Activated B cell treated with CpG ODN at 0.5 μM for 24 hours (primary cell): ENCODE results near the gene CLCA1. TPM values are rescaled to one million over a fixed set of nuclear protein-coding genes. Genes with fewer than 3 reads are reported as not detected.
A peak's percentile ranks its signal among the peaks of the same experiment; 100 is the strongest.

Experiments
- ATAC-seq: fragments of 200-7000 bp; cut with Tn5 transposase; one replicate; pipeline ENCODE4 v1.10.0; 2021; ENCODE audit warnings: low read depth, mild to moderate bottlenecking, moderate library complexity
- CTCF ChIA-PET: fragments of 350-600 bp; sonication (Branson Sonifier 250); formaldehyde crosslinking; loops from one replicate; lab custom pipeline; 2021; ENCODE audit warnings: antibody characterized with exemption; lab: Charles Lee
- POLR2A ChIA-PET: fragments of 350-600 bp; sonication (Branson Sonifier 250); formaldehyde crosslinking; loops from one replicate; lab custom pipeline; 2021; ENCODE audit warnings: antibody characterized with exemption; lab: Charles Lee
- DNase-seq: peaks from one replicate; pipeline ENCODE4 v3.0.0; 2022
- H3K27ac Mint-ChIP-seq: one replicate; pipeline ENCODE4 v1.8.0; 2020; ENCODE audit warnings: mixed read lengths
- H3K27me3 Mint-ChIP-seq: one replicate; pipeline ENCODE4 v1.8.0; 2021; ENCODE audit warnings: mixed read lengths
- H3K36me3 Mint-ChIP-seq: one replicate; pipeline ENCODE4 v1.8.0; 2021; ENCODE audit warnings: low read depth, mixed read lengths
- H3K4me1 Mint-ChIP-seq: one replicate; pipeline ENCODE4 v1.8.0; 2021; ENCODE audit warnings: mixed read lengths
- H3K4me3 Mint-ChIP-seq: one replicate; pipeline ENCODE4 v1.8.0; 2020; ENCODE audit warnings: mild to moderate bottlenecking, mixed read lengths
- H3K9me3 Mint-ChIP-seq: one replicate; pipeline ENCODE4 v1.8.0; 2020; ENCODE audit warnings: mixed read lengths
- CTCF ChIP-seq: fragments of 200-600 bp; IDR thresholded peaks from one replicate; pipeline ENCODE4 v1.8.0; 2022; ENCODE audit warnings: antibody characterized with exemption, mild to moderate bottlenecking
- intact Hi-C: fragments of 100-400 bp; cut with micrococcal nuclease; formaldehyde crosslinking; loops from one replicate; pipeline ENCODE4 v1.15.1; 2024
- total RNA-seq: library from RNA; stranded (reverse); gene quantifications from 2 replicates; pipeline ENCODE4 v1.2.3, GENCODE V29; 2022

Gene CLCA1
- total RNA-seq, result not detected in 2 replicates

GRCh38 chr1:86468501-86468977 is at the start of gene CLCA1:
Gene CLCA1, plus strand, starts transcription at chr1:86468927. Its CDS starts 45 bp downstream, at chr1:86468972.
- Mint-ChIP-seq H3K4me3 (no peak within 1 kb of the TSS), H3K36me3 (no peaks in the 10 kb centered on the region), H3K9me3 (no peaks in the 10 kb centered on the region), H3K4me1 (peaks cover 6% of the 10 kb centered on the region), H3K27me3 (peaks cover 18% of the 10 kb centered on the region), H3K27ac (no peak within 1 kb of the TSS)
- no peak for ATAC-seq
- intact Hi-C loops, result no loop called here
- no peak for DNase-seq
- POLR2A ChIA-PET, result no interaction called here
- CTCF ChIA-PET, result no interaction called here
- TF ChIP-seq CTCF, result no peak

- DNase-seq (no peak), ATAC-seq (peak; percentile 81)
- ChIA-PET POLR2A (no interaction called here), CTCF (no interaction called here)
- Mint-ChIP-seq H3K4me3 (peak overlapping the region; percentile 80), H3K27ac (peak overlapping the region; percentile 70), H3K36me3 (no peaks in the 10 kb centered on the region), H3K9me3 (no peaks in the 10 kb centered on the region), H3K27me3 (peaks cover 3% of the 10 kb centered on the region), H3K4me1 (peaks cover 7% of the 10 kb centered on the region)
- intact Hi-C loops, result loop anchor here (1.0 to 5.0 kb wide), 4 partner anchors 23 to 268 kb away; partner anchors contain the start of gene ODF2L
- TF ChIP-seq CTCF, result no peak
Observed at GRCh38 chr1:86419277-86419903, 49.3 kb upstream of the CLCA1 start.

GRCh38 chr1:86421601-86422280 is 47.0 kb upstream of the CLCA1 start:
- intact Hi-C loops, result no loop called here
- POLR2A ChIA-PET, result no interaction called here
- Mint-ChIP-seq H3K27me3 (peaks cover 3% of the 10 kb centered on the region), H3K4me1 (peaks cover 7% of the 10 kb centered on the region), H3K9me3 (no peaks in the 10 kb centered on the region), H3K4me3 (no peak overlapping the region), H3K27ac (no peak overlapping the region), H3K36me3 (no peaks in the 10 kb centered on the region)
- CTCF ChIA-PET, result no interaction called here
- DNase-seq (no peak), ATAC-seq (no peak)
- TF ChIP-seq CTCF, result no peak

GRCh38 chr1:86423473-86423872 is 45.3 kb upstream of the CLCA1 start:
- ATAC-seq (no peak), DNase-seq (no peak)
- Mint-ChIP-seq H3K27ac (no peak overlapping the region), H3K36me3 (no peaks in the 10 kb centered on the region), H3K9me3 (no peaks in the 10 kb centered on the region), H3K27me3 (peaks cover 3% of the 10 kb centered on the region), H3K4me1 (peaks cover 7% of the 10 kb centered on the region), H3K4me3 (no peak overlapping the region)
- ChIA-PET POLR2A (no interaction called here), CTCF (interaction anchor here (0.9 kb wide), 1 partner anchor 50 kb away, joined by 4 read pairs; no protein-coding TSS in a partner anchor)
- no peak for TF ChIP-seq CTCF
- intact Hi-C loops, result no loop called here

- no peaks in the 10 kb centered on the region for H3K9me3 Mint-ChIP-seq
- H3K36me3 Mint-ChIP-seq, result no peaks in the 10 kb centered on the region
- peaks cover 3% of the 10 kb centered on the region for H3K27me3 Mint-ChIP-seq
- ChIA-PET POLR2A (no interaction called here), CTCF (interaction anchor here (0.9 kb wide), 1 partner anchor 50 kb away, joined by 4 read pairs; no protein-coding TSS in a partner anchor)
- no peak within 1 kb of the TSS for H3K4me3 Mint-ChIP-seq
- TF ChIP-seq CTCF, result no peak
- intact Hi-C loops, result no loop called here
- ATAC-seq, result no peak
- H3K4me1 Mint-ChIP-seq, result peaks cover 7% of the 10 kb centered on the region
- DNase-seq, result no peak
- H3K27ac Mint-ChIP-seq, result no peak within 1 kb of the TSS
Observed at GRCh38 chr1:86423873-86424272, 44.9 kb upstream of the CLCA1 start, which contains the start of gene CLCA2. Gene CLCA2, plus strand, starts transcription at chr1:86424171. Its CDS starts 77 bp downstream, at chr1:86424248.
